ENCODE data around the gene DUSP1.

Gene DUSP1, protein sequence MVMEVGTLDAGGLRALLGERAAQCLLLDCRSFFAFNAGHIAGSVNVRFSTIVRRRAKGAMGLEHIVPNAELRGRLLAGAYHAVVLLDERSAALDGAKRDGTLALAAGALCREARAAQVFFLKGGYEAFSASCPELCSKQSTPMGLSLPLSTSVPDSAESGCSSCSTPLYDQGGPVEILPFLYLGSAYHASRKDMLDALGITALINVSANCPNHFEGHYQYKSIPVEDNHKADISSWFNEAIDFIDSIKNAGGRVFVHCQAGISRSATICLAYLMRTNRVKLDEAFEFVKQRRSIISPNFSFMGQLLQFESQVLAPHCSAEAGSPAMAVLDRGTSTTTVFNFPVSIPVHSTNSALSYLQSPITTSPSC

DNA sequence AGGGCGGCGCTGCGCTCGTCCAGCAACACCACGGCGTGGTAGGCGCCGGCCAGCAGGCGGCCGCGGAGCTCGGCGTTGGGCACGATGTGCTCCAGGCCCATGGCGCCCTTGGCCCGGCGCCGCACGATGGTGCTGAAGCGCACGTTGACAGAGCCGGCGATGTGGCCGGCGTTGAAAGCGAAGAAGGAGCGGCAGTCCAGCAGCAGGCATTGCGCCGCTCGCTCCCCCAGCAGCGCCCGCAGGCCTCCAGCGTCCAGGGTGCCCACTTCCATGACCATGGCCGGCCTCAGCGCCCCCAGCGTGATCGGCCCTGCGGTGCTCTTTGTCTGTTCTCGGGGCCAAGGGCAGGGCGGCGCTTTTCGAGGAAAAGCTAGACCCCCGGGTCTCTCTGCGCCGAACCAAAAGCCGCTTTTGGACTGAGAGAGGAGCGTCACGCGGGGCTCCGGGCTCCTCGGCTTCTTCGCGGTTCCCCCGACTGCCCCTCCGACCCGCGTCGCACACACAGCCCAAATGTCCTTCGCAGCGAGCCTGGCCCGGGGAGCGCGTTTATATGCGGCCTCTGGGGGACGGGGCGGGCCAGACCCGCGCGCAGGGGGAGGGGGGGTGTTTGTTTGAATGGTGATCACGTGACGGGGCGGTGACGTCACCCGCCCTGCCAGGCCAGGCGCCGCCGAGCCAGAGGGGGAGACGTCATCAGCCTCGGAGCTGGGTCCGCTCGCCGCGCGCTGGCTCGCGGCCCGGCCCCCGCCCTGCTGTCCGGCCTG, at the start of gene DUSP1:
DUSP1 (minus strand) TSS at position 521 of the 764 bp plus-strand sequence; CDS start at position 278, 243 bp downstream.
- peak; percentile 99 for DNase-seq (ENCODE audit: low spot score)
- TF ChIP-seq, protein P1, sequence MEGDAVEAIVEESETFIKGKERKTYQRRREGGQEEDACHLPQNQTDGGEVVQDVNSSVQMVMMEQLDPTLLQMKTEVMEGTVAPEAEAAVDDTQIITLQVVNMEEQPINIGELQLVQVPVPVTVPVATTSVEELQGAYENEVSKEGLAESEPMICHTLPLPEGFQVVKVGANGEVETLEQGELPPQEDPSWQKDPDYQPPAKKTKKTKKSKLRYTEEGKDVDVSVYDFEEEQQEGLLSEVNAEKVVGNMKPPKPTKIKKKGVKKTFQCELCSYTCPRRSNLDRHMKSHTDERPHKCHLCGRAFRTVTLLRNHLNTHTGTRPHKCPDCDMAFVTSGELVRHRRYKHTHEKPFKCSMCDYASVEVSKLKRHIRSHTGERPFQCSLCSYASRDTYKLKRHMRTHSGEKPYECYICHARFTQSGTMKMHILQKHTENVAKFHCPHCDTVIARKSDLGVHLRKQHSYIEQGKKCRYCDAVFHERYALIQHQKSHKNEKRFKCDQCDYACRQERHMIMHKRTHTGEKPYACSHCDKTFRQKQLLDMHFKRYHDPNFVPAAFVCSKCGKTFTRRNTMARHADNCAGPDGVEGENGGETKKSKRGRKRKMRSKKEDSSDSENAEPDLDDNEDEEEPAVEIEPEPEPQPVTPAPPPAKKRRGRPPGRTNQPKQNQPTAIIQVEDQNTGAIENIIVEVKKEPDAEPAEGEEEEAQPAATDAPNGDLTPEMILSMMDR (IDR thresholded peaks at IDR 0.05; ENCODE audit: extremely low read depth, missing control alignments): peak; percentile 78

DNA sequence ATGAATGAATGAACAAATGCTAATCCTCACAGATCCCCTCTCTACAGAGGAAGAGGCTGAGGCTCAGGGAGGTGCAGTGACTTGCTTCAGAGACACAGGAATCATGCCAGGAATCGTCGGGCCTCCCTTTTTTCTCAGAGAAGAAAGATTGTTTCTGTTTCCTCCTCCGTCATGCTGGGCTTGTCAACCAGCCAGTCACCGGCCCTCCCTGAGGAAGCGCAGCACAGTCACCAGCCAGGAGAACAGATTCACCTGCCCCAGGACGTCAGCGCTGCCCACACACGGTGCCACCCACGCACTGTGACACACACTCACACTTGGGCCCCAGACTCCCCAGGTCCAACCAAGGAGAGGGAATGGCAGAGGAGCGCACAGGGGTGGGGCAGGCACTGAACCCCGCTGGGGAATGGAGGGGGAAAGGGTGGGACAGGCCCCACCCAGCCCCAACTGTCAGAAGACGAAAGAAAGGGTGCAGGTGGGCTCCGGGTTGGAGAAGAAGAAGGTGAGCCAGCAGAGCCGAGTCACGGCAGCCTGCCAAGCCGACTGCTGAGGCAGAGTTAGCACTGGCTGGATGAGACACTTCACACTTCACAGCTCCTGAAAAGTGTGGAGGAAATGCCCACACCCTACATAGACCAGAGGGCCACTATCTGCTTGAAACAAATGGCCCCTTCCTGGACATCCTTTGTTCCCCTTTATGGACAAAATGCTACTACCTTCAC, 49.2 kb upstream of the DUSP1 start:
- DNase-seq (ENCODE audit: low spot score): no peak

DNA sequence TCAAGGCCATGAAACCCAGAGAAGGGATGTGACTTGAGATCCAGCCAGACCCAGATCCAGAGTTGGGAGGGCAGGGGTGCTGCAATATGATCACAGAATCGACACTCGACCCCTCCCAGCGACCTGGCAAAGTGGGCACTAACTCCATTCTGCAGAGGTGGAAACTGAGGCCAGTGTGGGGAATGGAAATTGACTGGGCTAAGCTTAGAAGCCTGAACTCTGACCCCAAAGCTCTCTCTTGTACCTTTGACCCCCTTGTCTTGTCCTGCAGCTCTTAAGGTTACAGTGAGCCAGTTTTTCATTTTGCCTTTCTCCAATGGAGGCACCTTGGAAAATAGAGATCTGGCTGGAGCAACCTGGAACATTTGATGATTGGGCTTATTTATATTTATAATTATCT, 48.6 kb upstream of the DUSP1 start:
- TF ChIP-seq, protein P1 (IDR thresholded peaks at IDR 0.05; ENCODE audit: extremely low read depth, missing control alignments): no peak
- no peak for DNase-seq (ENCODE audit: low spot score)

More for the DNA sequence above, 49.2 kb upstream of the DUSP1 start:
- TF ChIP-seq, protein P1 (IDR thresholded peaks at IDR 0.05; ENCODE audit: extremely low read depth, missing control alignments): no peak

DNA sequence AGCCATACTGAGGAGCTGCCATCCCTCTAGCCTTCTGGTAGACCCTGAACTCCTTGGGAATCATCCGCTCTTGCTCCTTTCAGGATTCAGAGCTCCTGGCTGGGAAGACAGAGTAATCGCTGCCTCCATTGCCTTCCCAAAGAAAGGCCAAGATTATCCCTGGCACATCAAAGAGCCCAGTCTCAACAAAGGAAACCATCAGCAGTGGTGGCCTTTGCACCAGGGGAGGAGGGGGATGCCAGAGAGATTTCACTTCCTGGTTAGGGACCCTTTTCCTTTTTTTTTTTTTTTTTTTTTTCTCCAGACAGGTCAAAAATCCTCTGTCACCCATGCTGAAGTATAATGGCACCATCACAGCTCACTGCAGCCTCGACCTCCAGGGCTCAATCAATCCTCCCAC, 47.1 kb upstream of the DUSP1 start:
- DNase-seq (ENCODE audit: low spot score): no peak
- TF ChIP-seq, protein P1 (IDR thresholded peaks at IDR 0.05; ENCODE audit: extremely low read depth, missing control alignments): no peak

DNA sequence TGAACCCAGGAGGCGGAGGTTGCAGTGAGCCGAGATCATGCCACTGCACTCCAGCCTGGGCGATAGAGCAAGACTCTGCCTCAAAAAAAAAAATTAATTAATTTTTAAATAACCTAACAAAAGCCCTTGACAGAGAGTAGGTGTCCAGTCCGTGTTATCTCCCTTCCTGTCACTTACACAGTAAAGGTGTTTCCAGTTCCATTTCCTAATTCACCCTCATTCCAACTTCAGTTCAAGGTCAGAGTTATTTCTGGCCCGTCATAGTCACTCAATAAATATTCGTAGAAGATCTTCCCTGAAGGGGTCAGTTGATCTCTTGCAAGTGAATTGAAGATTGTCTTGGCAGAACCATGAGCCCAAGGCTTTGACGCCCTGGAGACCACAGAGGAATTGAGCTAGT, 46.7 kb upstream of the DUSP1 start:
- TF ChIP-seq, protein P1 (IDR thresholded peaks at IDR 0.05; ENCODE audit: extremely low read depth, missing control alignments): no peak
- DNase-seq (ENCODE audit: low spot score): no peak

DNA sequence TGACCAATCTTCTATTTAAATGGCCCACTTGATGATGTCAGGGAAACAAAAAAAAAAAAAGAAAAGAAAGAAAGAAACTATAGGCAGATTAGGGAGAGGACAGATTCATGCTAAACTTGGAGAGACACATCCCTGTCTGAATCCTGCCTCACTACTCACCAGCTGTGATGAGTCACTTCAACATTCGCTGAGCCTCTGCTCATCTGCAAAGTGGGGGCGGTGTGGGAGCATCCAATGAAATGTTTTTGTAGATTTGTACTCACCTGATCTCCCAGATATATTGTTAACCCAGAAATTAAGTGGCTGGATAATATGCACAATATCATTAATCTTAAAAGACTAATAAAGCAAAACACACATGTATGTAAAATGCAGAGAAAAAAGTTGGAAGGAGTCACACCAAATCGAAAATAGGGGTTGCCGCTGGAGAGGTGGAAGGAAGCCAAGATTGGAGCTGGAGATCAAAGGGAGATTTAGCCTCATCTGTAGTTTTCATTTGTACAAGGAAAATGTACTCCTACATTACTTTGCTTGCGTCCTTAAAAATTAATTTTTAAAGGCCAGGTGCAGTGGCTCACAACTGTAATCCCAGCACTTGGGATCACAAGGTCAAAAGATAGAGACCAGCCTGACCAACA, 46.0 kb upstream of the DUSP1 start:
- TF ChIP-seq, protein P1 (IDR thresholded peaks at IDR 0.05; ENCODE audit: extremely low read depth, missing control alignments): no peak
- no peak for DNase-seq (ENCODE audit: low spot score)
